MM.1S (cell line): Measurements from ENCODE around the gene SFI1.
"Not testable (repeated sequence)": the region's sequence is repeated elsewhere in the genome, so short reads cannot be mapped to it uniquely, and the experiment has no call there.

ENCODE experiments used
- CTCF ChIP-seq: fragments of 300-600 bp; sonication (generic); IDR thresholded peaks from 2 replicates; pipeline ENCODE4 v1.5.1; 2016; ENCODE audit warnings: antibody characterized with exemption, low read length, mixed read lengths
- EZH2 ChIP-seq: fragments of 300-600 bp; sonication (generic); optimal IDR thresholded peaks from 2 replicates; pipeline ENCODE3; 2017; ENCODE audit warnings: low read depth, mild to moderate bottlenecking, antibody characterized with exemption, low read length, mixed read lengths
- EZH2phosphoT487 ChIP-seq: fragments of 300-600 bp; sonication (generic); IDR thresholded peaks from 2 replicates; pipeline ENCODE4 v1.6.1; 2018; ENCODE audit warnings: antibody characterized with exemption, low read length

- TF ChIP-seq CTCF, EZH2, EZH2phosphoT487: not testable (repeated sequence)
Observed at GRCh38 chr22:31486369-31486768, 10.0 kb upstream of the SFI1 start.
